Panc1 (cell line): Measurements from ENCODE around the gene TRIM61. TPM values are rescaled to one million over a fixed set of nuclear protein-coding genes. Genes with fewer than 3 reads are reported as not detected.

Experiments
- ATAC-seq: fragments of 200-7000 bp; cut with Tn5 transposase; 2 replicates; pipeline ENCODE4 v1.9.1; 2020; ENCODE audit warnings: mild to moderate bottlenecking, moderate library complexity
- BruUV-seq: library from RNA; stranded (reverse); fragments of 400-500 nt; replicated peaks from 2 replicates; lab custom pipeline; 2021; lab: Mats Ljungman, UMichigan
- CTCF ChIA-PET: fragments of 300-600 bp; sonication (Branson Sonifier 250); formaldehyde crosslinking; loops from one replicate; lab custom pipeline; 2022; ENCODE audit warnings: antibody characterized with exemption; lab: Charles Lee
- POLR2A ChIA-PET: fragments of 300-600 bp; sonication (Branson Sonifier 250); formaldehyde crosslinking; loops from one replicate; lab custom pipeline; 2022; ENCODE audit warnings: antibody characterized with exemption; lab: Charles Lee
- DNase-seq: peaks from one replicate; pipeline ENCODE4 v3.0.0-alpha.2; 2010; ENCODE audit warnings: low read depth, low spot score
- H3K27ac ChIP-seq: 2 replicates; pipeline ENCODE4 v1.5.1; 2011; ENCODE audit warnings: mild to moderate bottlenecking, low read length, inconsistent platforms
- H3K27me3 ChIP-seq: fragments of 200-500 bp; sonication (Bioruptor generic); 2 replicates; pipeline ENCODE4 v1.6.0; 2014; ENCODE audit warnings: low read length, inconsistent platforms; ENCODE audit not compliant: control insufficient read depth, insufficient read depth
- H3K36me3 ChIP-seq: fragments of 200-500 bp; sonication (Bioruptor generic); 2 replicates; pipeline ENCODE4 v1.5.1; 2014; ENCODE audit warnings: inconsistent platforms, mild to moderate bottlenecking, low read length, moderate library complexity; ENCODE audit not compliant: control insufficient read depth, insufficient read depth
- H3K4me1 ChIP-seq: 2 replicates; pipeline ENCODE4 v1.5.1; 2011; ENCODE audit warnings: inconsistent platforms, mild to moderate bottlenecking, low read length, moderate library complexity; ENCODE audit not compliant: control insufficient read depth, insufficient read depth
- H3K4me3 ChIP-seq, 2 experiments: 2 replicates each; pipeline ENCODE4 v1.5.1; 2011 to 2012; ENCODE audit warnings: low read depth in 2 of 2, low read length in 2 of 2, mild to moderate bottlenecking in 2 of 2, inconsistent platforms in 1 of 2, moderate library complexity in 1 of 2
- H3K9me3 ChIP-seq: fragments of 200-500 bp; sonication (Bioruptor generic); 2 replicates; pipeline ENCODE4 v1.5.1; 2014; ENCODE audit warnings: low read depth, mild to moderate bottlenecking, inconsistent platforms, low read length, moderate library complexity; ENCODE audit not compliant: control insufficient read depth, insufficient read depth
- POLR2AphosphoS5 ChIP-seq: IDR thresholded peaks from 2 replicates; pipeline ENCODE4 v1.6.1; 2012; ENCODE audit warnings: mild to moderate bottlenecking, low read depth, low read length, moderate library complexity
- SIN3A ChIP-seq: IDR thresholded peaks from 2 replicates; pipeline ENCODE4 v1.6.1; 2012; ENCODE audit warnings: low read depth, mild to moderate bottlenecking, low read length, moderate library complexity, borderline replicate concordance; ENCODE audit not compliant: insufficient read depth
- TCF7L2 ChIP-seq: IDR thresholded peaks from 2 replicates; pipeline ENCODE4 v1.6.1; 2011; ENCODE audit warnings: mild to moderate bottlenecking, low read depth, low read length, inconsistent platforms
- in situ Hi-C: cut with HindIII; loops from 2 replicates; pipeline ENCODE4 v1.10.0; 2016; ENCODE audit warnings: low sequenced_read_pairs, low pct_unique_long_range_greater_than_20kb
- intact Hi-C: fragments of 100-400 bp; cut with micrococcal nuclease; formaldehyde crosslinking; loops from one replicate; pipeline ENCODE4 v1.10.0; 2022; ENCODE audit not compliant: unreplicated experiment
- total RNA-seq: library from RNA; stranded (reverse); gene quantifications from one replicate; pipeline ENCODE4 v1.2.1, GENCODE V29; 2021; ENCODE audit not compliant: unreplicated experiment
- TF ChIP-seq, protein P1 (sequence below), 2 experiments: IDR thresholded peaks; 2 replicates each; pipeline ENCODE4 v1.6.1; 2011 to 2012; ENCODE audit warnings: low read depth in 2 of 2, control low read depth in 1 of 2, low read length in 1 of 2, mild to moderate bottlenecking in 1 of 2, moderate library complexity in 1 of 2; ENCODE audit not compliant: insufficient read depth in 1 of 2
- TF ChIP-seq, protein P2 (sequence below): fragments of 450-650 bp; IDR thresholded peaks from 2 replicates; pipeline ENCODE4 v1.5.1; 2017; ENCODE audit warnings: mild to moderate bottlenecking

Gene TRIM61
- total RNA-seq, 1 experiment from 2014 or later: not detected

DNA sequence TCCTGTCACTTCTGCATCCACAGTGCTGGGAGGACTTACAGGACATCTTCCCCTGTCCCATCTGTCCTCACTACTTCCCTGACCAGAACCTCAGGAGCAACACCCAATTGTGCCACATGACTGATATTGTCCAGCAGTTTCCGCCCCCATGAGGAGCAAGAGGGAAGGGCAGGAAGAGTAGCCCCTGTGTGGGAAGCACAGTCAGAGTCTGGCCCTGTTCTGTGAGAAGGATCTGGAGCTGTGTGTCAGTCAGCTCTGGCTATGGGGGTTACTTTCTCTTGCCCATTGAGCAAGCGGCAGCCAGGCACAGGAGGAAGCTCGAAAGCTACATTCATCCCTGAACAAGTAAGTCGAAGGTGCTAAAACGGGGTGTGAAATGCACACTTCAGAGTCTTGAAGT, 39.5 kb upstream of the TRIM61 start:
- DNase-seq: no peak
- no peak for ATAC-seq
- no peaks in the 10 kb centered on the region for H3K9me3 ChIP-seq
- ChIA-PET CTCF (interaction anchor here (0.5 kb wide), 1 partner anchor 79 kb away, joined by 4 read pairs; no protein-coding TSS in a partner anchor), POLR2A (no interaction called here)
- H3K36me3 ChIP-seq: no peaks in the 10 kb centered on the region
- intact Hi-C loops: no loop called here
- BruUV-seq: no TSS peak
- H3K4me1 ChIP-seq: no peaks in the 10 kb centered on the region
- TF ChIP-seq, protein P1, sequence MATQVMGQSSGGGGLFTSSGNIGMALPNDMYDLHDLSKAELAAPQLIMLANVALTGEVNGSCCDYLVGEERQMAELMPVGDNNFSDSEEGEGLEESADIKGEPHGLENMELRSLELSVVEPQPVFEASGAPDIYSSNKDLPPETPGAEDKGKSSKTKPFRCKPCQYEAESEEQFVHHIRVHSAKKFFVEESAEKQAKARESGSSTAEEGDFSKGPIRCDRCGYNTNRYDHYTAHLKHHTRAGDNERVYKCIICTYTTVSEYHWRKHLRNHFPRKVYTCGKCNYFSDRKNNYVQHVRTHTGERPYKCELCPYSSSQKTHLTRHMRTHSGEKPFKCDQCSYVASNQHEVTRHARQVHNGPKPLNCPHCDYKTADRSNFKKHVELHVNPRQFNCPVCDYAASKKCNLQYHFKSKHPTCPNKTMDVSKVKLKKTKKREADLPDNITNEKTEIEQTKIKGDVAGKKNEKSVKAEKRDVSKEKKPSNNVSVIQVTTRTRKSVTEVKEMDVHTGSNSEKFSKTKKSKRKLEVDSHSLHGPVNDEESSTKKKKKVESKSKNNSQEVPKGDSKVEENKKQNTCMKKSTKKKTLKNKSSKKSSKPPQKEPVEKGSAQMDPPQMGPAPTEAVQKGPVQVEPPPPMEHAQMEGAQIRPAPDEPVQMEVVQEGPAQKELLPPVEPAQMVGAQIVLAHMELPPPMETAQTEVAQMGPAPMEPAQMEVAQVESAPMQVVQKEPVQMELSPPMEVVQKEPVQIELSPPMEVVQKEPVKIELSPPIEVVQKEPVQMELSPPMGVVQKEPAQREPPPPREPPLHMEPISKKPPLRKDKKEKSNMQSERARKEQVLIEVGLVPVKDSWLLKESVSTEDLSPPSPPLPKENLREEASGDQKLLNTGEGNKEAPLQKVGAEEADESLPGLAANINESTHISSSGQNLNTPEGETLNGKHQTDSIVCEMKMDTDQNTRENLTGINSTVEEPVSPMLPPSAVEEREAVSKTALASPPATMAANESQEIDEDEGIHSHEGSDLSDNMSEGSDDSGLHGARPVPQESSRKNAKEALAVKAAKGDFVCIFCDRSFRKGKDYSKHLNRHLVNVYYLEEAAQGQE (IDR thresholded peaks at IDR 0.05; ENCODE audit: insufficient read depth in 1 of 2, low read depth in 2 of 2, low read length in 1 of 2): no peak
- TF ChIP-seq, protein P2, sequence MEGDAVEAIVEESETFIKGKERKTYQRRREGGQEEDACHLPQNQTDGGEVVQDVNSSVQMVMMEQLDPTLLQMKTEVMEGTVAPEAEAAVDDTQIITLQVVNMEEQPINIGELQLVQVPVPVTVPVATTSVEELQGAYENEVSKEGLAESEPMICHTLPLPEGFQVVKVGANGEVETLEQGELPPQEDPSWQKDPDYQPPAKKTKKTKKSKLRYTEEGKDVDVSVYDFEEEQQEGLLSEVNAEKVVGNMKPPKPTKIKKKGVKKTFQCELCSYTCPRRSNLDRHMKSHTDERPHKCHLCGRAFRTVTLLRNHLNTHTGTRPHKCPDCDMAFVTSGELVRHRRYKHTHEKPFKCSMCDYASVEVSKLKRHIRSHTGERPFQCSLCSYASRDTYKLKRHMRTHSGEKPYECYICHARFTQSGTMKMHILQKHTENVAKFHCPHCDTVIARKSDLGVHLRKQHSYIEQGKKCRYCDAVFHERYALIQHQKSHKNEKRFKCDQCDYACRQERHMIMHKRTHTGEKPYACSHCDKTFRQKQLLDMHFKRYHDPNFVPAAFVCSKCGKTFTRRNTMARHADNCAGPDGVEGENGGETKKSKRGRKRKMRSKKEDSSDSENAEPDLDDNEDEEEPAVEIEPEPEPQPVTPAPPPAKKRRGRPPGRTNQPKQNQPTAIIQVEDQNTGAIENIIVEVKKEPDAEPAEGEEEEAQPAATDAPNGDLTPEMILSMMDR: peak; percentile 29
- H3K27ac ChIP-seq: no peak overlapping the region
- no peaks in the 10 kb centered on the region for H3K27me3 ChIP-seq
- H3K4me3 ChIP-seq: no peak overlapping the region
- in situ Hi-C loops: no loop called here

DNA sequence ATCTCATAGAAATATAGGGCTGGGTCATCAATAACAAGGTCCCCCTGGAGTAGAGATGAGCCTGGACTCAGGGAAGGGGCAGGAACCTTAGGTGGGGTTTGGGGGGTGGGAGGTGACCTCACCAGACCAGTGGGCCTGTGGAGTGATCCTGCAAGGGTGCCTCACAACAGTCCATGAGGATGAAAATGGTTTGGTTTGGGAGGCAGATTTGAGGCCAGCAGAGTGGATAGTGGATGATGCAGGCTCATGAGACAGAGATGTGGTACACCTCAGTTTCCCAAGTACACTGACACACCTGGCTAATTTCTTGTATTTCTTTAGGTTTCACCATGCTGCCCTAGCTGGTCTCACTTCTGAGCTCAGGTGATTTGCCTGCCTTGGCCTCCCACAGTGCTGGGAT, 36.2 kb upstream of the TRIM61 start:
- DNase-seq (no peak), ATAC-seq (no peak)
- H3K36me3 ChIP-seq: no peaks in the 10 kb centered on the region
- intact Hi-C loops (no loop called here), in situ Hi-C loops (no loop called here)
- ChIA-PET CTCF (no interaction called here), POLR2A (no interaction called here)
- H3K4me3 ChIP-seq: no peak overlapping the region
- BruUV-seq: no TSS peak
- H3K27ac ChIP-seq: no peak overlapping the region
- no peaks in the 10 kb centered on the region for H3K9me3 ChIP-seq
- no peaks in the 10 kb centered on the region for H3K4me1 ChIP-seq
- no peaks in the 10 kb centered on the region for H3K27me3 ChIP-seq
- TF ChIP-seq, protein P1 (IDR thresholded peaks at IDR 0.05; ENCODE audit: insufficient read depth in 1 of 2, low read depth in 2 of 2, low read length in 1 of 2): no peak
- TF ChIP-seq, protein P2: no peak
- TF ChIP-seq POLR2AphosphoS5 (no peak), TCF7L2 (no peak), SIN3A (no peak)
